ENCODE data around the gene ARHGAP21.
"Not testable (repeated sequence)": the region's sequence is repeated elsewhere in the genome, so short reads cannot be mapped to it uniquely, and the experiment has no call there.

ARHGAP21 gene

DNA sequence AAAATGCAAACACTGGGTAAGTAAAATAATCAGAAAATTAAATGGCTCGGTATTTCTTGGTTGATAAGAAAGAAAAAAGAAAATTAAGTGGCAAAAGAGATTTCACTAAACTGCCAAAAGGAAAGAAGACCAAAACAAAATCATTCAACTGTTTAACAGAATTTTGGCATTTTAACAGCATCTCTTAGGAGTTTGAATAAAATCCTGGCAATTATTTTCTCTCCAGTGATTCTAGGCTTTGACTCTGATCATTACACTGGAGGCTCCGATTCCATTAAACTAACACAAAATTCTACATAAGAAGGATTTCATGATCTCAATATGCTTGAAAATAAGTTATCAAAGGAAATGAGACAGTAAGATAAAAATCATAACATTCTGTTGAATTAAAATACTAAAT, 62.3 kb downstream of the ARHGAP21 start:
- H3K9me2 ChIP-seq (replicated peaks; ENCODE audit: control insufficient read depth, low read length), result no peaks in the 10 kb centered on the region
- H3K9me3 ChIP-seq (ENCODE audit: control insufficient read depth, insufficient read depth, low read length), result no peaks in the 10 kb centered on the region
- no peaks in the 10 kb centered on the region for H4K20me1 ChIP-seq (ENCODE audit: control insufficient read depth, insufficient read depth, low read depth, low read length)
- no peaks in the 10 kb centered on the region for H3K79me2 ChIP-seq (ENCODE audit: control insufficient read depth, low read length)
- H3K4me1 ChIP-seq (ENCODE audit: control insufficient read depth, low read length), result no peaks in the 10 kb centered on the region
- H3K27ac ChIP-seq (ENCODE audit: low read depth, low read length), result no peak overlapping the region
- no peaks in the 10 kb centered on the region for H3K36me3 ChIP-seq (ENCODE audit: control insufficient read depth, low read length)
- H3K4me2 ChIP-seq (ENCODE audit: low read length), result no peak overlapping the region
- H3K27me3 ChIP-seq (ENCODE audit: control insufficient read depth, low read length), result no peaks in the 10 kb centered on the region
- no peak overlapping the region for H3K4me3 ChIP-seq (ENCODE audit: low read length)
- no peaks in the 10 kb centered on the region for H3F3A ChIP-seq (ENCODE audit: control insufficient read depth, insufficient read depth)
- TF ChIP-seq, protein P1, sequence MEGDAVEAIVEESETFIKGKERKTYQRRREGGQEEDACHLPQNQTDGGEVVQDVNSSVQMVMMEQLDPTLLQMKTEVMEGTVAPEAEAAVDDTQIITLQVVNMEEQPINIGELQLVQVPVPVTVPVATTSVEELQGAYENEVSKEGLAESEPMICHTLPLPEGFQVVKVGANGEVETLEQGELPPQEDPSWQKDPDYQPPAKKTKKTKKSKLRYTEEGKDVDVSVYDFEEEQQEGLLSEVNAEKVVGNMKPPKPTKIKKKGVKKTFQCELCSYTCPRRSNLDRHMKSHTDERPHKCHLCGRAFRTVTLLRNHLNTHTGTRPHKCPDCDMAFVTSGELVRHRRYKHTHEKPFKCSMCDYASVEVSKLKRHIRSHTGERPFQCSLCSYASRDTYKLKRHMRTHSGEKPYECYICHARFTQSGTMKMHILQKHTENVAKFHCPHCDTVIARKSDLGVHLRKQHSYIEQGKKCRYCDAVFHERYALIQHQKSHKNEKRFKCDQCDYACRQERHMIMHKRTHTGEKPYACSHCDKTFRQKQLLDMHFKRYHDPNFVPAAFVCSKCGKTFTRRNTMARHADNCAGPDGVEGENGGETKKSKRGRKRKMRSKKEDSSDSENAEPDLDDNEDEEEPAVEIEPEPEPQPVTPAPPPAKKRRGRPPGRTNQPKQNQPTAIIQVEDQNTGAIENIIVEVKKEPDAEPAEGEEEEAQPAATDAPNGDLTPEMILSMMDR (IDR thresholded peaks at IDR 0.05; ENCODE audit: low read depth, low read length, poor library complexity, severe bottlenecking), result no peak
- no peak for TF ChIP-seq EZH2phosphoT487 (IDR thresholded peaks at IDR 0.05; ENCODE audit: borderline replicate concordance, low read length)

DNA sequence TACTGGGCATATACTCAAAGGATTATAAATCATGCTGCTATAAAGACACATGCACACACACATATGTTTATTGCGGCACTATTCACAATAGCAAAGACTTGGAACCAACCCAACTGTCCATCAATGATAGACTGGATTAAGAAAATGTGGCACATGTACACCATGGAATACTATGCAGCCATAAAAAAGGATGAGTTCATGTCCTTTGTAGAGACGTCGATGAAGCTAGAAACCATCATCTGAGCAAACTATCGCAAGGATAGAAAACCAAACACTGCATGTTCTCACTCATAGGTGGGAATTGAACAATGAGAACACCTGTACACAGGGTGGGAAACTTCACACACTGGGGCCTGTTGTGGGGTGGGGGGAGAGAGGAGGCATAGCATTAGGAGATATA, 65.4 kb downstream of the ARHGAP21 start:
- not testable (repeated sequence) for H3K9me3 ChIP-seq (ENCODE audit: control insufficient read depth, insufficient read depth, low read length); H3K4me1 ChIP-seq (ENCODE audit: control insufficient read depth, low read length); H3K4me3 ChIP-seq (ENCODE audit: low read length); H4K20me1 ChIP-seq (ENCODE audit: control insufficient read depth, insufficient read depth, low read depth, low read length); H3K27ac ChIP-seq (ENCODE audit: low read depth, low read length); H3K4me2 ChIP-seq (ENCODE audit: low read length); H3K36me3 ChIP-seq (ENCODE audit: control insufficient read depth, low read length); H3K27me3 ChIP-seq (ENCODE audit: control insufficient read depth, low read length); H3K79me2 ChIP-seq (ENCODE audit: control insufficient read depth, low read length); H3K9me2 ChIP-seq (replicated peaks; ENCODE audit: control insufficient read depth, low read length); H3F3A ChIP-seq (ENCODE audit: control insufficient read depth, insufficient read depth)

GRCh38 chr10:24656326-24656725, 67.4 kb downstream of the ARHGAP21 start:
- H3K27me3 ChIP-seq (ENCODE audit: control insufficient read depth, low read length); H3K27ac ChIP-seq (ENCODE audit: low read depth, low read length); H3K9me3 ChIP-seq (ENCODE audit: control insufficient read depth, insufficient read depth, low read length); H3F3A ChIP-seq (ENCODE audit: control insufficient read depth, insufficient read depth); H3K79me2 ChIP-seq (ENCODE audit: control insufficient read depth, low read length); H4K20me1 ChIP-seq (ENCODE audit: control insufficient read depth, insufficient read depth, low read depth, low read length); H3K4me1 ChIP-seq (ENCODE audit: control insufficient read depth, low read length); H3K4me3 ChIP-seq (ENCODE audit: low read length); H3K9me2 ChIP-seq (replicated peaks; ENCODE audit: control insufficient read depth, low read length); H3K4me2 ChIP-seq (ENCODE audit: low read length); H3K36me3 ChIP-seq (ENCODE audit: control insufficient read depth, low read length): not testable (repeated sequence)

GRCh38 chr10:24652381-24652957, 71.2 kb downstream of the ARHGAP21 start:
- H3K4me3 ChIP-seq (ENCODE audit: low read length), result no peak overlapping the region
- H4K20me1 ChIP-seq (ENCODE audit: control insufficient read depth, insufficient read depth, low read depth, low read length), result no peaks in the 10 kb centered on the region
- TF ChIP-seq, protein P1 (IDR thresholded peaks at IDR 0.05; ENCODE audit: low read depth, low read length, poor library complexity, severe bottlenecking), result no peak
- no peak for TF ChIP-seq EZH2phosphoT487 (IDR thresholded peaks at IDR 0.05; ENCODE audit: borderline replicate concordance, low read length)

More at GRCh38 chr10:24652381-24652957, 71.2 kb downstream of the ARHGAP21 start:
- no peaks in the 10 kb centered on the region for H3K36me3 ChIP-seq (ENCODE audit: control insufficient read depth, low read length)
- H3K9me2 ChIP-seq (replicated peaks; ENCODE audit: control insufficient read depth, low read length), result no peaks in the 10 kb centered on the region
- no peaks in the 10 kb centered on the region for H3F3A ChIP-seq (ENCODE audit: control insufficient read depth, insufficient read depth)
- H3K79me2 ChIP-seq (ENCODE audit: control insufficient read depth, low read length), result no peaks in the 10 kb centered on the region
- peaks cover 9% of the 10 kb centered on the region for H3K4me1 ChIP-seq (ENCODE audit: control insufficient read depth, low read length)
- no peaks in the 10 kb centered on the region for H3K9me3 ChIP-seq (ENCODE audit: control insufficient read depth, insufficient read depth, low read length)
- H3K27ac ChIP-seq (ENCODE audit: low read depth, low read length), result no peak overlapping the region
- no peaks in the 10 kb centered on the region for H3K27me3 ChIP-seq (ENCODE audit: control insufficient read depth, low read length)
- no peak overlapping the region for H3K4me2 ChIP-seq (ENCODE audit: low read length)

All from DOHH2 (cell line).